SK-N-SH (cell line): ENCODE results near the gene CDKL4. TPM values are rescaled to one million over a fixed set of nuclear protein-coding genes. Genes with fewer than 3 reads are reported as not detected.

ENCODE experiments used
- CTCF ChIA-PET: fragments of 300-600, 350-600 bp; formaldehyde crosslinking; extraction: SDS; loops from one replicate; lab custom pipeline; 2021; lab: Yijun Ruan, JAX
- POLR2A ChIA-PET: fragments of 350-600 bp; sonication (Branson Sonifier 250); formaldehyde crosslinking; extraction: SDS; loops from one replicate; lab custom pipeline; 2020; ENCODE audit warnings: antibody characterized with exemption, inconsistent platforms; lab: Yijun Ruan, JAX
- DNase-seq: peaks from one replicate; pipeline ENCODE4 v3.0.0; 2012
- H2AFZ ChIP-seq: fragments of 200-600 bp; sonication (generic); 2 replicates; pipeline ENCODE4 v1.8.1; 2016; ENCODE audit warnings: antibody characterized with exemption, mild to moderate bottlenecking, low read depth
- H3F3A ChIP-seq: fragments of 200-600 bp; sonication (generic); replicated peaks from 2 replicates; pipeline ENCODE3; 2016; ENCODE audit warnings: antibody characterized with exemption, mild to moderate bottlenecking; ENCODE audit not compliant: insufficient read depth
- H3K27ac ChIP-seq, 2 experiments: fragments of 200-500 bp in 1 of 2; fragments of 200-600 bp in 1 of 2; sonication (Bioruptor generic) in 1 of 2; sonication (generic), shearing (Covaris generic) in 1 of 2; 2 replicates each; pipeline versions ENCODE4 v1.5.1 to v1.6.1; 2014 to 2016; ENCODE audit warnings: low read depth in 2 of 2, inconsistent platforms in 1 of 2, low read length in 1 of 2, mild to moderate bottlenecking in 1 of 2, mixed read lengths in 1 of 2
- H3K27me3 ChIP-seq: fragments of 200-600 bp; sonication (generic), shearing (Covaris generic); 2 replicates; pipeline ENCODE4 v1.6.1; 2016; ENCODE audit warnings: mixed run types; ENCODE audit not compliant: insufficient read depth
- H3K36me3 ChIP-seq, 2 experiments: fragments of 200-500 bp in 1 of 2; fragments of 200-600 bp in 1 of 2; sonication (Bioruptor generic) in 1 of 2; sonication (generic) in 1 of 2; replicated peaks in 1 of 2; 2 replicates each; pipeline versions ENCODE3 to v1.5.1; 2014 to 2016; ENCODE audit warnings: low read length in 1 of 2, mild to moderate bottlenecking in 1 of 2; ENCODE audit not compliant: insufficient read depth in 2 of 2, control insufficient read depth in 1 of 2
- H3K4me1 ChIP-seq, 2 experiments: fragments of 200-500 bp in 1 of 2; fragments of 200-600 bp in 1 of 2; sonication (Bioruptor generic) in 1 of 2; sonication (generic), shearing (Covaris generic) in 1 of 2; 2 replicates each; pipeline versions ENCODE4 v1.5.1 to v1.6.1; 2014 to 2016; ENCODE audit warnings: low read depth in 1 of 2, low read length in 1 of 2, mixed run types in 1 of 2; ENCODE audit not compliant: insufficient read depth in 2 of 2, control insufficient read depth in 1 of 2
- H3K4me2 ChIP-seq: fragments of 200-600 bp; sonication (generic), shearing (Covaris generic); 2 replicates; pipeline ENCODE4 v1.6.1; 2017; ENCODE audit warnings: mixed run types
- H3K4me3 ChIP-seq, 2 experiments: fragments of 200-500 bp in 1 of 2; fragments of 200-600 bp in 1 of 2; sonication (Bioruptor generic) in 1 of 2; sonication (generic), shearing (Covaris generic) in 1 of 2; 2 replicates each; pipeline versions ENCODE4 v1.5.1 to v1.8.1; 2014 to 2016; ENCODE audit warnings: low read depth in 2 of 2, inconsistent platforms in 1 of 2, low read length in 1 of 2, mild to moderate bottlenecking in 1 of 2, mixed read lengths in 1 of 2, moderate library complexity in 1 of 2
- H3K79me2 ChIP-seq: fragments of 200-600 bp; sonication (generic); 2 replicates; pipeline ENCODE4 v1.8.1; 2017; ENCODE audit warnings: mild to moderate bottlenecking; ENCODE audit not compliant: insufficient read depth
- H3K9ac ChIP-seq: fragments of 200-600 bp; sonication (generic); 2 replicates; pipeline ENCODE4 v1.6.1; 2017; ENCODE audit warnings: mixed run types
- H3K9me2 ChIP-seq: fragments of 200-600 bp; sonication (generic); 2 replicates; pipeline ENCODE4 v1.6.1; 2017; ENCODE audit warnings: mixed run types
- H3K9me3 ChIP-seq: fragments of 200-600 bp; sonication (generic); 2 replicates; pipeline ENCODE4 v1.6.1; 2017; ENCODE audit warnings: mixed run types, mild to moderate bottlenecking, moderate library complexity
- H4K20me1 ChIP-seq: fragments of 200-600 bp; sonication (generic); 2 replicates; pipeline ENCODE4 v1.6.1; 2017; ENCODE audit warnings: mild to moderate bottlenecking, mixed run types; ENCODE audit not compliant: insufficient read depth
- CHD2 ChIP-seq: fragments of 150-350 bp; IDR thresholded peaks from 2 replicates; pipeline ENCODE4 v1.6.1; 2018; ENCODE audit warnings: low read length; ENCODE audit not compliant: partially characterized antibody
- EP300 ChIP-seq, 2 experiments: IDR thresholded peaks; 2 replicates each; pipeline versions ENCODE4 v1.4.0 to v1.6.1; 2012; ENCODE audit warnings: borderline replicate concordance in 1 of 2, low read depth in 1 of 2, low read length in 1 of 2
- FOSL2 ChIP-seq: IDR thresholded peaks from 2 replicates; pipeline ENCODE4 v1.4.0; 2012; ENCODE audit warnings: low read depth, mild to moderate bottlenecking, moderate library complexity, borderline replicate concordance
- JUND ChIP-seq: IDR thresholded peaks from 2 replicates; pipeline ENCODE4 v1.4.0; 2012
- NFIC ChIP-seq: IDR thresholded peaks from 2 replicates; pipeline ENCODE4 v1.4.0; 2012; ENCODE audit warnings: borderline replicate concordance
- POLR2AphosphoS5 ChIP-seq: IDR thresholded peaks from 2 replicates; pipeline ENCODE4 v1.6.1; 2012; ENCODE audit warnings: low read depth, low read length
- RCOR1 ChIP-seq: fragments of 150-350 bp; IDR thresholded peaks from 2 replicates; pipeline ENCODE4 v1.6.1; 2017; ENCODE audit warnings: antibody characterized with exemption, low read length
- REST ChIP-seq: IDR thresholded peaks from 2 replicates; pipeline ENCODE4 v1.6.1; 2012; ENCODE audit warnings: mild to moderate bottlenecking, low read depth, low read length, moderate library complexity
- RFX5 ChIP-seq: IDR thresholded peaks from 2 replicates; pipeline ENCODE4 v1.6.1; 2012; ENCODE audit warnings: mild to moderate bottlenecking, improper control_type of control experiment, low read length
- RXRA ChIP-seq: IDR thresholded peaks from 2 replicates; pipeline ENCODE4 v1.4.0; 2012; ENCODE audit warnings: low read depth, mild to moderate bottlenecking, borderline replicate concordance
- SIN3A ChIP-seq: IDR thresholded peaks from 2 replicates; pipeline ENCODE4 v1.6.1; 2012; ENCODE audit warnings: low read depth, mild to moderate bottlenecking, low read length, moderate library complexity, borderline replicate concordance
- TEAD4 ChIP-seq: IDR thresholded peaks from 2 replicates; pipeline ENCODE4 v1.4.0; 2012; ENCODE audit warnings: mild to moderate bottlenecking, borderline replicate concordance; ENCODE audit not compliant: insufficient read depth
- USF1 ChIP-seq: IDR thresholded peaks from 2 replicates; pipeline ENCODE4 v1.4.0; 2012; ENCODE audit warnings: low read depth, borderline replicate concordance
- USF2 ChIP-seq: fragments of 150-350 bp; IDR thresholded peaks from 2 replicates; pipeline ENCODE4 v1.6.1; 2017; ENCODE audit warnings: antibody characterized with exemption, low read length, low read depth, borderline replicate concordance
- YY1 ChIP-seq: IDR thresholded peaks from 2 replicates; pipeline ENCODE4 v1.4.0; 2012; ENCODE audit warnings: low read depth, mild to moderate bottlenecking
- ZBTB33 ChIP-seq: IDR thresholded peaks from 2 replicates; pipeline ENCODE4 v1.4.0; 2012; ENCODE audit warnings: low read depth, borderline replicate concordance
- WGBS: methylation state at CpG from one replicate; pipeline ENCODE4 v1.1.6; 2017; ENCODE audit warnings: low lambda C conversion rate; 5-methylcytosine and 5-hydroxymethylcytosine counted together
- polyA plus RNA-seq, 3 experiments: library from polyadenylated mRNA; depleted of rRNA; stranded (reverse); fragments of >200 nt; gene quantifications; 2 replicates each; pipeline ENCODE4 v1.2.3, GENCODE V29; 2012

The CDKL4 gene
- polyA plus RNA-seq, 1 of the 3 experiments (the other 2 are of a cell fraction), result 0.81 TPM

- TF ChIP-seq ZBTB33 (no peak), RFX5 (no peak), USF1 (no peak), CHD2 (no peak)
These were observed 100.7 kb downstream of the CDKL4 start (continued) for GRCh38 chr2:39142904-39143605.

GRCh38 chr2:39141334-39142271 is 102.2 kb downstream of the CDKL4 start:
- no peaks in the 10 kb centered on the region for H3K9me2 ChIP-seq
- DNase-seq, result peak; percentile 29
- H3K4me1 ChIP-seq, result peaks cover 10 to 13% of the 10 kb centered on the region in 2 experiments; a peak in 3 of 4 replicates
- no peaks in the 10 kb centered on the region for H3K36me3 ChIP-seq
- no peak overlapping the region for H3K9ac ChIP-seq
- no peaks in the 10 kb centered on the region for H3K27me3 ChIP-seq
- no peaks in the 10 kb centered on the region for H3K79me2 ChIP-seq
- no peak overlapping the region for H3K4me3 ChIP-seq
- no peaks in the 10 kb centered on the region for H3F3A ChIP-seq
- H3K9me3 ChIP-seq, result no peaks in the 10 kb centered on the region
- no peaks in the 10 kb centered on the region for H4K20me1 ChIP-seq
- no peak overlapping the region for H3K4me2 ChIP-seq
- peak overlapping the region in 1 of 2 experiments; percentile 56; a peak in 2 of 4 replicates for H3K27ac ChIP-seq
- no peak overlapping the region for H2AFZ ChIP-seq
- CTCF ChIA-PET, result interaction anchor here (0.6 to 2.1 kb wide), 4 partner anchors 16 to 194 kb away, joined by 3 to 6 read pairs (median 3); no protein-coding TSS in a partner anchor
- WGBS, result 48% methylated on average over 8 of the region's 8 CpGs
- POLR2A ChIA-PET, result interaction anchor here (1.3 kb wide), 1 partner anchor 17 kb away, joined by 5 read pairs; no protein-coding TSS in a partner anchor
- TF ChIP-seq JUND (peak; percentile 52; the same call in 1 of the 2 replicates), POLR2AphosphoS5 (peak; percentile 50; the same call in 1 of the 2 replicates), TEAD4 (0 out of 2 replicates have a peak, but pooled peaks have one; percentile 15), RCOR1 (no peak; the same call in 1 of the 2 replicates), NFIC (peak; percentile 94), SIN3A (0 out of 2 replicates have a peak, but pooled peaks have one; percentile 46), EP300 (IDR thresholded peaks at IDR 0.05; ENCODE audit: borderline replicate concordance in 1 of 2, low read depth in 1 of 2, low read length in 1 of 2) (peak; percentile 32 to 60; a peak in 2 of 4 replicates), FOSL2 (peak; percentile 56), YY1 (no peak), USF2 (no peak), ZBTB33 (no peak), REST (no peak; the same call in 1 of the 2 replicates), RXRA (no peak)
